Measurements from ENCODE around the gene PPP2R5D.
"Not testable (repeated sequence)": the region's sequence is repeated elsewhere in the genome, so short reads cannot be mapped to it uniquely, and the experiment has no call there.

PPP2R5D gene

GRCh38 chr6:42984924-42985475 lies 630 bp downstream of the PPP2R5D start:
- H3K4me3 ChIP-seq (ENCODE audit: low read length), result peak overlapping the region; percentile 80
- peak; percentile 23 for DNase-seq (ENCODE audit: low read depth, low spot score)

- no peak overlapping the region for H3K4me3 ChIP-seq (ENCODE audit: low read length)
- DNase-seq (ENCODE audit: low read depth, low spot score), result no peak
These were observed 3.4 kb downstream of the PPP2R5D start for GRCh38 chr6:42987533-42988451.

GRCh38 chr6:42988486-42989020 lies 4.2 kb downstream of the PPP2R5D start:
- no peak overlapping the region for H3K4me3 ChIP-seq (ENCODE audit: low read length)
- DNase-seq (ENCODE audit: low read depth, low spot score), result no peak

GRCh38 chr6:42989923-42990322 lies 5.6 kb downstream of the PPP2R5D start:
- DNase-seq (ENCODE audit: low read depth, low spot score), result no peak
- no peak overlapping the region for H3K4me3 ChIP-seq (ENCODE audit: low read length)

- no peak for DNase-seq (ENCODE audit: low read depth, low spot score)
- H3K4me3 ChIP-seq (ENCODE audit: low read length), result no peak overlapping the region
These were observed 9.1 kb downstream of the PPP2R5D start for GRCh38 chr6:42993445-42993844.

- no peak overlapping the region for H3K4me3 ChIP-seq (ENCODE audit: low read length)
- DNase-seq (ENCODE audit: low read depth, low spot score), result no peak
These were observed 12.1 kb downstream of the PPP2R5D start for GRCh38 chr6:42996513-42996912.

- DNase-seq (ENCODE audit: low read depth, low spot score); H3K4me3 ChIP-seq (ENCODE audit: low read length): not testable (repeated sequence)
These were observed 13.8 kb downstream of the PPP2R5D start for GRCh38 chr6:42998205-42998604.

- no peak for DNase-seq (ENCODE audit: low read depth, low spot score)
- no peak overlapping the region for H3K4me3 ChIP-seq (ENCODE audit: low read length)
These were observed 17.5 kb downstream of the PPP2R5D start for GRCh38 chr6:43001843-43002242.

- no peak overlapping the region for H3K4me3 ChIP-seq (ENCODE audit: low read length)
- DNase-seq (ENCODE audit: low read depth, low spot score), result no peak
These were observed 21.5 kb downstream of the PPP2R5D start for GRCh38 chr6:43005844-43006243.

- DNase-seq (ENCODE audit: low read depth, low spot score), result no peak
- H3K4me3 ChIP-seq (ENCODE audit: low read length), result no peak overlapping the region
These were observed 21.9 kb downstream of the PPP2R5D start for GRCh38 chr6:43006251-43006650.

- no peak for DNase-seq (ENCODE audit: low read depth, low spot score)
- H3K4me3 ChIP-seq (ENCODE audit: low read length), result no peak overlapping the region
These were observed 22.8 kb downstream of the PPP2R5D start for GRCh38 chr6:43007126-43007525.

GRCh38 chr6:43009124-43009523 lies 24.8 kb downstream of the PPP2R5D start:
- no peak overlapping the region for H3K4me3 ChIP-seq (ENCODE audit: low read length)
- peak; percentile 48 for DNase-seq (ENCODE audit: low read depth, low spot score)

GRCh38 chr6:43011207-43011606 lies 26.8 kb downstream of the PPP2R5D start:
- no peak overlapping the region for H3K4me3 ChIP-seq (ENCODE audit: low read length)
- no peak for DNase-seq (ENCODE audit: low read depth, low spot score)

- H3K4me3 ChIP-seq (ENCODE audit: low read length), result peak overlapping the region; percentile 86
- no peak for DNase-seq (ENCODE audit: low read depth, low spot score)
These were observed 28.0 kb downstream of the PPP2R5D start for GRCh38 chr6:43012364-43012763.

GRCh38 chr6:43013097-43013842 lies 28.9 kb downstream of the PPP2R5D start:
- DNase-seq (ENCODE audit: low read depth, low spot score), result peak; percentile 36
- H3K4me3 ChIP-seq (ENCODE audit: low read length), result peak overlapping the region; percentile 86

GRCh38 chr6:43013843-43014433 lies 29.6 kb downstream of the PPP2R5D start, which contains the start of the genes KLHDC3 and MEA1:
KLHDC3 (plus strand) TSS chr6:43014249; CDS start chr6:43017193, 2,944 bp downstream.
MEA1 (minus strand) TSS chr6:43013946; CDS start chr6:43013813, 133 bp downstream.
- peak; percentile 100 for DNase-seq (ENCODE audit: low read depth, low spot score)
- peak within 1 kb of the TSS; percentile 86 for H3K4me3 ChIP-seq (ENCODE audit: low read length)

GRCh38 chr6:43014434-43014909 lies 30.1 kb downstream of the PPP2R5D start:
- H3K4me3 ChIP-seq (ENCODE audit: low read length), result peak overlapping the region; percentile 79
- DNase-seq (ENCODE audit: low read depth, low spot score), result no peak

- H3K4me3 ChIP-seq (ENCODE audit: low read length), result no peak overlapping the region
- no peak for DNase-seq (ENCODE audit: low read depth, low spot score)
These were observed 32.0 kb downstream of the PPP2R5D start for GRCh38 chr6:43016176-43016942.
